SK-N-SH (cell line): Measurements from ENCODE around the gene AGK. TPM values are rescaled to one million over a fixed set of nuclear protein-coding genes. Genes with fewer than 3 reads are reported as not detected.

Source experiments
- CTCF ChIA-PET: fragments of 300-600, 350-600 bp; formaldehyde crosslinking; extraction: SDS; loops from one replicate; lab custom pipeline; 2021; lab: Yijun Ruan, JAX
- POLR2A ChIA-PET: fragments of 350-600 bp; sonication (Branson Sonifier 250); formaldehyde crosslinking; extraction: SDS; loops from one replicate; lab custom pipeline; 2020; ENCODE audit warnings: antibody characterized with exemption, inconsistent platforms; lab: Yijun Ruan, JAX
- DNase-seq: peaks from one replicate; pipeline ENCODE4 v3.0.0; 2012
- H2AFZ ChIP-seq: fragments of 200-600 bp; sonication (generic); 2 replicates; pipeline ENCODE4 v1.8.1; 2016; ENCODE audit warnings: antibody characterized with exemption, mild to moderate bottlenecking, low read depth
- H3F3A ChIP-seq: fragments of 200-600 bp; sonication (generic); replicated peaks from 2 replicates; pipeline ENCODE3; 2016; ENCODE audit warnings: antibody characterized with exemption, mild to moderate bottlenecking; ENCODE audit not compliant: insufficient read depth
- H3K27ac ChIP-seq, 2 experiments: fragments of 200-500 bp in 1 of 2; fragments of 200-600 bp in 1 of 2; sonication (Bioruptor generic) in 1 of 2; sonication (generic), shearing (Covaris generic) in 1 of 2; 2 replicates each; pipeline versions ENCODE4 v1.5.1 to v1.6.1; 2014 to 2016; ENCODE audit warnings: low read depth in 2 of 2, inconsistent platforms in 1 of 2, low read length in 1 of 2, mild to moderate bottlenecking in 1 of 2, mixed read lengths in 1 of 2
- H3K27me3 ChIP-seq: fragments of 200-600 bp; sonication (generic), shearing (Covaris generic); 2 replicates; pipeline ENCODE4 v1.6.1; 2016; ENCODE audit warnings: mixed run types; ENCODE audit not compliant: insufficient read depth
- H3K36me3 ChIP-seq, 2 experiments: fragments of 200-500 bp in 1 of 2; fragments of 200-600 bp in 1 of 2; sonication (Bioruptor generic) in 1 of 2; sonication (generic) in 1 of 2; replicated peaks in 1 of 2; 2 replicates each; pipeline versions ENCODE3 to v1.5.1; 2014 to 2016; ENCODE audit warnings: low read length in 1 of 2, mild to moderate bottlenecking in 1 of 2; ENCODE audit not compliant: insufficient read depth in 2 of 2, control insufficient read depth in 1 of 2
- H3K4me1 ChIP-seq, 2 experiments: fragments of 200-500 bp in 1 of 2; fragments of 200-600 bp in 1 of 2; sonication (Bioruptor generic) in 1 of 2; sonication (generic), shearing (Covaris generic) in 1 of 2; 2 replicates each; pipeline versions ENCODE4 v1.5.1 to v1.6.1; 2014 to 2016; ENCODE audit warnings: low read depth in 1 of 2, low read length in 1 of 2, mixed run types in 1 of 2; ENCODE audit not compliant: insufficient read depth in 2 of 2, control insufficient read depth in 1 of 2
- H3K4me2 ChIP-seq: fragments of 200-600 bp; sonication (generic), shearing (Covaris generic); 2 replicates; pipeline ENCODE4 v1.6.1; 2017; ENCODE audit warnings: mixed run types
- H3K4me3 ChIP-seq, 2 experiments: fragments of 200-500 bp in 1 of 2; fragments of 200-600 bp in 1 of 2; sonication (Bioruptor generic) in 1 of 2; sonication (generic), shearing (Covaris generic) in 1 of 2; 2 replicates each; pipeline versions ENCODE4 v1.5.1 to v1.8.1; 2014 to 2016; ENCODE audit warnings: low read depth in 2 of 2, inconsistent platforms in 1 of 2, low read length in 1 of 2, mild to moderate bottlenecking in 1 of 2, mixed read lengths in 1 of 2, moderate library complexity in 1 of 2
- H3K79me2 ChIP-seq: fragments of 200-600 bp; sonication (generic); 2 replicates; pipeline ENCODE4 v1.8.1; 2017; ENCODE audit warnings: mild to moderate bottlenecking; ENCODE audit not compliant: insufficient read depth
- H3K9ac ChIP-seq: fragments of 200-600 bp; sonication (generic); 2 replicates; pipeline ENCODE4 v1.6.1; 2017; ENCODE audit warnings: mixed run types
- H3K9me2 ChIP-seq: fragments of 200-600 bp; sonication (generic); 2 replicates; pipeline ENCODE4 v1.6.1; 2017; ENCODE audit warnings: mixed run types
- H3K9me3 ChIP-seq: fragments of 200-600 bp; sonication (generic); 2 replicates; pipeline ENCODE4 v1.6.1; 2017; ENCODE audit warnings: mixed run types, mild to moderate bottlenecking, moderate library complexity
- H4K20me1 ChIP-seq: fragments of 200-600 bp; sonication (generic); 2 replicates; pipeline ENCODE4 v1.6.1; 2017; ENCODE audit warnings: mild to moderate bottlenecking, mixed run types; ENCODE audit not compliant: insufficient read depth
- CHD2 ChIP-seq: fragments of 150-350 bp; IDR thresholded peaks from 2 replicates; pipeline ENCODE4 v1.6.1; 2018; ENCODE audit warnings: low read length; ENCODE audit not compliant: partially characterized antibody
- CTCF ChIP-seq: fragments of 200-600 bp; sonication (generic); IDR thresholded peaks from 2 replicates; pipeline ENCODE4 v1.6.1; 2017; ENCODE audit warnings: antibody characterized with exemption, mild to moderate bottlenecking, moderate library complexity
- ELF1 ChIP-seq: IDR thresholded peaks from 2 replicates; pipeline ENCODE4 v1.4.0; 2012
- EZH2phosphoT487 ChIP-seq: fragments of 200-600 bp; sonication (generic); IDR thresholded peaks from 2 replicates; pipeline ENCODE4 v1.6.1; 2017; ENCODE audit warnings: low read depth, mixed run types, mild to moderate bottlenecking, antibody characterized with exemption, moderate library complexity, borderline replicate concordance
- FOXM1 ChIP-seq: IDR thresholded peaks from 2 replicates; pipeline ENCODE4 v1.4.0; 2012; ENCODE audit warnings: low read depth, mild to moderate bottlenecking
- GATA2 ChIP-seq: sonication (generic); formaldehyde crosslinking; IDR thresholded peaks from 2 replicates; pipeline ENCODE4 v1.5.0; 2020; ENCODE audit warnings: mild to moderate bottlenecking, missing genetic modification reagents
- JUND ChIP-seq: IDR thresholded peaks from 2 replicates; pipeline ENCODE4 v1.4.0; 2012
- MEF2A ChIP-seq: IDR thresholded peaks from 2 replicates; pipeline ENCODE4 v1.4.0; 2012; ENCODE audit warnings: low read depth, borderline replicate concordance
- MXI1 ChIP-seq: IDR thresholded peaks from 2 replicates; pipeline ENCODE4 v1.6.1; 2012; ENCODE audit warnings: mild to moderate bottlenecking, low read depth, low read length, improper control_type of control experiment
- NFIC ChIP-seq: IDR thresholded peaks from 2 replicates; pipeline ENCODE4 v1.4.0; 2012; ENCODE audit warnings: borderline replicate concordance
- PBX3 ChIP-seq: IDR thresholded peaks from 2 replicates; pipeline ENCODE4; 2012
- POLR2AphosphoS5 ChIP-seq: IDR thresholded peaks from 2 replicates; pipeline ENCODE4 v1.6.1; 2012; ENCODE audit warnings: low read depth, low read length
- RAD21 ChIP-seq: IDR thresholded peaks from 2 replicates; pipeline ENCODE4 v1.6.1; 2012; ENCODE audit warnings: mild to moderate bottlenecking, low read length
- REST ChIP-seq: IDR thresholded peaks from 2 replicates; pipeline ENCODE4 v1.6.1; 2012; ENCODE audit warnings: mild to moderate bottlenecking, low read depth, low read length, moderate library complexity
- RFX5 ChIP-seq: IDR thresholded peaks from 2 replicates; pipeline ENCODE4 v1.6.1; 2012; ENCODE audit warnings: mild to moderate bottlenecking, improper control_type of control experiment, low read length
- TAF1 ChIP-seq: IDR thresholded peaks from 2 replicates; pipeline ENCODE4 v1.6.1; 2012; ENCODE audit warnings: low read depth, mild to moderate bottlenecking, low read length, moderate library complexity, borderline replicate concordance
- TCF12 ChIP-seq: IDR thresholded peaks from 2 replicates; pipeline ENCODE4 v1.4.0; 2012
- USF1 ChIP-seq: IDR thresholded peaks from 2 replicates; pipeline ENCODE4 v1.4.0; 2012; ENCODE audit warnings: low read depth, borderline replicate concordance
- USF2 ChIP-seq: fragments of 150-350 bp; IDR thresholded peaks from 2 replicates; pipeline ENCODE4 v1.6.1; 2017; ENCODE audit warnings: antibody characterized with exemption, low read length, low read depth, borderline replicate concordance
- YY1 ChIP-seq: IDR thresholded peaks from 2 replicates; pipeline ENCODE4 v1.4.0; 2012; ENCODE audit warnings: low read depth, mild to moderate bottlenecking
- ZBTB33 ChIP-seq: IDR thresholded peaks from 2 replicates; pipeline ENCODE4 v1.4.0; 2012; ENCODE audit warnings: low read depth, borderline replicate concordance
- WGBS: methylation state at CpG from one replicate; pipeline ENCODE4 v1.1.6; 2017; ENCODE audit warnings: low lambda C conversion rate; 5-methylcytosine and 5-hydroxymethylcytosine counted together
- polyA plus RNA-seq, 3 experiments: library from polyadenylated mRNA; depleted of rRNA; stranded (reverse); fragments of >200 nt; gene quantifications; 2 replicates each; pipeline ENCODE4 v1.2.3, GENCODE V29; 2012

Gene AGK
- polyA plus RNA-seq, 1 of the 3 experiments (the other 2 are of a cell fraction): 45.7 TPM

GRCh38 chr7:141649865-141650634 is 98.8 kb downstream of the AGK start:
- ChIA-PET CTCF (interaction anchor here (0.6 to 9.5 kb wide), 82 partner anchors 8 to 975 kb away, joined by 3 to 124 read pairs (median 4); partner anchors contain the start of genes AGK, MRPS33, SSBP1 and TAS2R4), POLR2A (interaction anchor here (0.9 to 1.3 kb wide), 3 partner anchors 88 to 578 kb away, joined by 3 to 5 read pairs (median 4); partner anchors contain the start of genes AGK and SSBP1)
- Histone ChIP-seq H3F3A (no peaks in the 10 kb centered on the region), H3K9ac (no peak overlapping the region), H3K9me3 (no peaks in the 10 kb centered on the region), H3K27ac (peak overlapping the region; percentile 39 to 67; a peak in 3 of 4 replicates), H3K4me1 (peaks cover 0 to 15% of the 10 kb centered on the region in 2 experiments; a peak in 2 of 4 replicates), H3K79me2 (no peaks in the 10 kb centered on the region), H3K36me3 (peaks cover 29 to 74% of the 10 kb centered on the region in 2 experiments), H3K27me3 (no peaks in the 10 kb centered on the region), H2AFZ (no peak overlapping the region), H3K4me3 (no peak overlapping the region), H3K9me2 (no peaks in the 10 kb centered on the region), H3K4me2 (no peak overlapping the region; the same call in 1 of the 2 replicates), H4K20me1 (no peaks in the 10 kb centered on the region)
- DNase-seq: peak; percentile 85
- WGBS: 46% methylated on average over 6 of the region's 6 CpGs
- TF ChIP-seq CTCF: peak; percentile 97
- TF ChIP-seq FOXM1: no peak
- TF ChIP-seq MXI1: peak; percentile 85
- no peak for TF ChIP-seq ZBTB33
- no peak for TF ChIP-seq EZH2phosphoT487
- no peak for TF ChIP-seq REST
- no peak for TF ChIP-seq JUND
- no peak for TF ChIP-seq YY1
- no peak for TF ChIP-seq USF1
- TF ChIP-seq TAF1: no peak
- no peak for TF ChIP-seq MEF2A
- peak; percentile 97 for TF ChIP-seq RFX5
- 0 out of 2 replicates have a peak, but pooled peaks have one; percentile 33 for TF ChIP-seq GATA2
- peak; percentile 71 for TF ChIP-seq PBX3
- no peak for TF ChIP-seq NFIC
- peak; percentile 99 for TF ChIP-seq RAD21
- peak; percentile 39 for TF ChIP-seq CHD2
- no peak for TF ChIP-seq POLR2AphosphoS5
- no peak for TF ChIP-seq ELF1
- TF ChIP-seq TCF12: no peak
- TF ChIP-seq USF2: no peak
